Kidney epithelial cell (primary cell): ENCODE data around the gene NOTUM. TPM values are rescaled to one million over a fixed set of nuclear protein-coding genes. Genes with fewer than 3 reads are reported as not detected.

Experiments used
- DNase-seq: peaks from one replicate; pipeline ENCODE4 v3.0.0-alpha.2; 2010; ENCODE audit warnings: low read depth
- H3K27me3 ChIP-seq: 2 replicates; pipeline ENCODE4 v1.6.0; 2011; ENCODE audit warnings: low read length; ENCODE audit not compliant: control insufficient read depth, insufficient read depth
- H3K36me3 ChIP-seq: 2 replicates; pipeline ENCODE4 v1.5.1; 2011; ENCODE audit warnings: low read length; ENCODE audit not compliant: control insufficient read depth, insufficient read depth
- H3K4me3 ChIP-seq: 2 replicates; pipeline ENCODE4 v1.5.1; 2011; ENCODE audit warnings: low read depth, mild to moderate bottlenecking, control low read depth, low read length
- CTCF ChIP-seq: IDR thresholded peaks from 2 replicates; pipeline ENCODE4 v1.5.1; 2011; ENCODE audit warnings: mild to moderate bottlenecking, moderate library complexity, low read length, control low read depth, inconsistent platforms; ENCODE audit not compliant: insufficient read depth, poor library complexity, severe bottlenecking
- total RNA-seq: library from RNA; depleted of rRNA; stranded (reverse); fragments of >200 nt; gene quantifications from 2 replicates; pipeline ENCODE4 v1.2.3, GENCODE V29; 2015

The NOTUM gene
- total RNA-seq, 1 donor from 2014 or later, result 0.17 TPM

- DNase-seq, result no peak
- H3K27me3 ChIP-seq, result peaks cover under 1% of the 10 kb centered on the region
- peaks cover 2% of the 10 kb centered on the region for H3K36me3 ChIP-seq
- H3K4me3 ChIP-seq, result no peak overlapping the region
- TF ChIP-seq CTCF, result no peak
Observed at GRCh38 chr17:81934098-81934757, 26.8 kb downstream of the NOTUM start.

GRCh38 chr17:81933178-81933699 is 27.7 kb downstream of the NOTUM start:
- no peak for DNase-seq
- TF ChIP-seq CTCF, result no peak
- Histone ChIP-seq H3K4me3 (no peak overlapping the region), H3K27me3 (peaks cover 8% of the 10 kb centered on the region), H3K36me3 (peaks cover 2% of the 10 kb centered on the region)

GRCh38 chr17:81932333-81932983 is 28.5 kb downstream of the NOTUM start:
- no peak for DNase-seq
- no peak for TF ChIP-seq CTCF
- Histone ChIP-seq H3K4me3 (no peak overlapping the region), H3K36me3 (peaks cover 2% of the 10 kb centered on the region), H3K27me3 (peaks cover 9% of the 10 kb centered on the region)

GRCh38 chr17:81931557-81932332 is 29.2 kb downstream of the NOTUM start:
- H3K4me3 ChIP-seq, result no peak overlapping the region
- peaks cover 2% of the 10 kb centered on the region for H3K36me3 ChIP-seq
- no peak for DNase-seq
- no peak for TF ChIP-seq CTCF
- peaks cover 9% of the 10 kb centered on the region for H3K27me3 ChIP-seq

- TF ChIP-seq CTCF, result no peak
- Histone ChIP-seq H3K27me3 (peaks cover 9% of the 10 kb centered on the region), H3K36me3 (no peaks in the 10 kb centered on the region), H3K4me3 (no peak overlapping the region)
- no peak for DNase-seq
Observed at GRCh38 chr17:81931189-81931556, 29.8 kb downstream of the NOTUM start.
